Measurements from ENCODE around the gene ANO8. TPM values are rescaled to one million over a fixed set of nuclear protein-coding genes. Genes with fewer than 3 reads are reported as not detected.
A peak's percentile ranks its signal among the peaks of the same experiment; 100 is the strongest.

ANO8 gene
- total and polyA plus RNA-seq, 2 of the 13 experiments (the other 11 are each of a cell fraction or from before 2014, with no cell fraction given) = 1.8 to 3.5 TPM

DNA sequence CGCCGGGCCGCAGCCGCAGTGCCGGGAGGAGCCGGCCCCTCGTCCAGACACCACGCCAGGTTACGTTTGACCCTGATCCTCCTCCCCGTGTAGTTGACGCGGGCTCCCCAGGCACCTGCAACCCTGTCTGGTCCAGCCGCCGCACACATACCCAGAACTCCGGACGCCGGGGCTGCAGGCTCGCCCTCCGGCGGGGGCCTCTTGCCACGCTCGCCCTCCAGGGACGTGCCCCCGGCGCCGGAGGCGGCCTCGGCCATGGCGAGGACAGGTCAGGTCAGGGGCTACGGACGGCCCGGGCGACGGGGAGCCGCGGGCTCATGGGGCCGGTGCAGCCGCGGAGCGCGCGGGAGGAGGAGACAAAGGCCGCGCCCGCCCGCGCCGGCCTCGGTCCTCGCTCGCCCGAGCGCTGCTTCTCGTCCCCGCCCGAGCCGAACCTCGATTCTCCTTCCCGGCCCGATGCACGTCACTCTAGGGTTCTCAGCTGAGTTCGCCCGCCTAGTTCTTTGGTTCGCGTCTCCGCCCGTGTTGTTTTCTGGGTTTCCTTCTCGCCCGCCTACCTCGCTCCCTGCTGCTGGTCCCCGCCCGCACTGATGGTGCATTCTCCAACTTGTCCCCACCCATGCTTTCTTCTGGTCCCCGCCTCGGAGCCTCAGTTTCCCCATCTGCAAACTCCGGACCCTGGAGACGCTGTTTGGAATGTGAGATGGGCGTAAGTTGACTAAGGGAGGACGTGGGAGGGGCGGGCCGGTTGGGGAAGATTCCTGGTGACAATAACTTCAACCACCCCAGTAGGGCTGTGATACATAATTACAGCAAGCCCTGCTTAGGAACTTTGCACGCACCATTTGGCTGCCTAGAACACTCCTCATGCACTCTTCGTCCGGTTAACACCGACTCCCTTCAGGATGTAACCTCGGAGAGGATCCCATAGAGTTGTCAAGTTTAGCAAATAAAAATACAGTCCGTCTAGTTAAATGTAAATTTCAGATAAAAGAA lies at the start of gene ANO8 (continued):
- TF ChIP-seq, protein P1, sequence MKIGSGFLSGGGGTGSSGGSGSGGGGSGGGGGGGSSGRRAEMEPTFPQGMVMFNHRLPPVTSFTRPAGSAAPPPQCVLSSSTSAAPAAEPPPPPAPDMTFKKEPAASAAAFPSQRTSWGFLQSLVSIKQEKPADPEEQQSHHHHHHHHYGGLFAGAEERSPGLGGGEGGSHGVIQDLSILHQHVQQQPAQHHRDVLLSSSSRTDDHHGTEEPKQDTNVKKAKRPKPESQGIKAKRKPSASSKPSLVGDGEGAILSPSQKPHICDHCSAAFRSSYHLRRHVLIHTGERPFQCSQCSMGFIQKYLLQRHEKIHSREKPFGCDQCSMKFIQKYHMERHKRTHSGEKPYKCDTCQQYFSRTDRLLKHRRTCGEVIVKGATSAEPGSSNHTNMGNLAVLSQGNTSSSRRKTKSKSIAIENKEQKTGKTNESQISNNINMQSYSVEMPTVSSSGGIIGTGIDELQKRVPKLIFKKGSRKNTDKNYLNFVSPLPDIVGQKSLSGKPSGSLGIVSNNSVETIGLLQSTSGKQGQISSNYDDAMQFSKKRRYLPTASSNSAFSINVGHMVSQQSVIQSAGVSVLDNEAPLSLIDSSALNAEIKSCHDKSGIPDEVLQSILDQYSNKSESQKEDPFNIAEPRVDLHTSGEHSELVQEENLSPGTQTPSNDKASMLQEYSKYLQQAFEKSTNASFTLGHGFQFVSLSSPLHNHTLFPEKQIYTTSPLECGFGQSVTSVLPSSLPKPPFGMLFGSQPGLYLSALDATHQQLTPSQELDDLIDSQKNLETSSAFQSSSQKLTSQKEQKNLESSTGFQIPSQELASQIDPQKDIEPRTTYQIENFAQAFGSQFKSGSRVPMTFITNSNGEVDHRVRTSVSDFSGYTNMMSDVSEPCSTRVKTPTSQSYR (CRISPR knock-in tag; IDR thresholded peaks at IDR 0.05; ENCODE audit: borderline replicate concordance) = no peak
- TF ChIP-seq ZNF570 (CRISPR knock-in tag; IDR thresholded peaks at IDR 0.05; ENCODE audit: borderline replicate concordance) = no peak
- peak; percentile 84; the same call in 1 of the 2 replicates for TF ChIP-seq ZNF788 (CRISPR knock-in tag; IDR thresholded peaks at IDR 0.05; ENCODE audit: borderline replicate concordance)
- TF ChIP-seq ZNF274 (CRISPR knock-in tag; IDR thresholded peaks at IDR 0.05) = peak; percentile 50; the same call in 1 of the 2 replicates
- no peak for TF ChIP-seq NR3C1 (CRISPR knock-in tag; IDR thresholded peaks at IDR 0.05)
- TF ChIP-seq ZBTB42 (CRISPR knock-in tag; IDR thresholded peaks at IDR 0.05) = no peak
- peak; percentile 67; the same call in 1 of the 2 replicates for TF ChIP-seq CAMTA2 (CRISPR knock-in tag; IDR thresholded peaks at IDR 0.05; ENCODE audit: borderline replicate concordance)
- TF ChIP-seq, protein P2, sequence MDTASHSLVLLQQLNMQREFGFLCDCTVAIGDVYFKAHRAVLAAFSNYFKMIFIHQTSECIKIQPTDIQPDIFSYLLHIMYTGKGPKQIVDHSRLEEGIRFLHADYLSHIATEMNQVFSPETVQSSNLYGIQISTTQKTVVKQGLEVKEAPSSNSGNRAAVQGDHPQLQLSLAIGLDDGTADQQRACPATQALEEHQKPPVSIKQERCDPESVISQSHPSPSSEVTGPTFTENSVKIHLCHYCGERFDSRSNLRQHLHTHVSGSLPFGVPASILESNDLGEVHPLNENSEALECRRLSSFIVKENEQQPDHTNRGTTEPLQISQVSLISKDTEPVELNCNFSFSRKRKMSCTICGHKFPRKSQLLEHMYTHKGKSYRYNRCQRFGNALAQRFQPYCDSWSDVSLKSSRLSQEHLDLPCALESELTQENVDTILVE (CRISPR knock-in tag; IDR thresholded peaks at IDR 0.05) = 0 out of 2 replicates have a peak, but pooled peaks have one; percentile 35
- TF ChIP-seq, protein P3, sequence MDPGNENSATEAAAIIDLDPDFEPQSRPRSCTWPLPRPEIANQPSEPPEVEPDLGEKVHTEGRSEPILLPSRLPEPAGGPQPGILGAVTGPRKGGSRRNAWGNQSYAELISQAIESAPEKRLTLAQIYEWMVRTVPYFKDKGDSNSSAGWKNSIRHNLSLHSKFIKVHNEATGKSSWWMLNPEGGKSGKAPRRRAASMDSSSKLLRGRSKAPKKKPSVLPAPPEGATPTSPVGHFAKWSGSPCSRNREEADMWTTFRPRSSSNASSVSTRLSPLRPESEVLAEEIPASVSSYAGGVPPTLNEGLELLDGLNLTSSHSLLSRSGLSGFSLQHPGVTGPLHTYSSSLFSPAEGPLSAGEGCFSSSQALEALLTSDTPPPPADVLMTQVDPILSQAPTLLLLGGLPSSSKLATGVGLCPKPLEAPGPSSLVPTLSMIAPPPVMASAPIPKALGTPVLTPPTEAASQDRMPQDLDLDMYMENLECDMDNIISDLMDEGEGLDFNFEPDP (CRISPR knock-in tag; conservative IDR thresholded peaks at IDR 0.05) = no peak
- no peak for TF ChIP-seq MAFG (CRISPR knock-in tag; IDR thresholded peaks at IDR 0.05)
- TF ChIP-seq NRL (CRISPR knock-in tag; IDR thresholded peaks at IDR 0.05; ENCODE audit: borderline replicate concordance) = no peak
- no peak for TF ChIP-seq ZSCAN29 (CRISPR knock-in tag; conservative IDR thresholded peaks at IDR 0.05)
- no peak for TF ChIP-seq SNRNP70 (IDR thresholded peaks at IDR 0.05; ENCODE audit: low read depth, low read length)
- no peak for TF ChIP-seq ZBTB8A (CRISPR knock-in tag; IDR thresholded peaks at IDR 0.05; ENCODE audit: borderline replicate concordance, low read depth)
- TF ChIP-seq ZNF496 (CRISPR knock-in tag; IDR thresholded peaks at IDR 0.05; ENCODE audit: insufficient replicate concordance) = no peak
- no peak for TF ChIP-seq KDM3A (CRISPR knock-in tag; IDR thresholded peaks at IDR 0.05; ENCODE audit: low read depth)
- TF ChIP-seq, protein P4, sequence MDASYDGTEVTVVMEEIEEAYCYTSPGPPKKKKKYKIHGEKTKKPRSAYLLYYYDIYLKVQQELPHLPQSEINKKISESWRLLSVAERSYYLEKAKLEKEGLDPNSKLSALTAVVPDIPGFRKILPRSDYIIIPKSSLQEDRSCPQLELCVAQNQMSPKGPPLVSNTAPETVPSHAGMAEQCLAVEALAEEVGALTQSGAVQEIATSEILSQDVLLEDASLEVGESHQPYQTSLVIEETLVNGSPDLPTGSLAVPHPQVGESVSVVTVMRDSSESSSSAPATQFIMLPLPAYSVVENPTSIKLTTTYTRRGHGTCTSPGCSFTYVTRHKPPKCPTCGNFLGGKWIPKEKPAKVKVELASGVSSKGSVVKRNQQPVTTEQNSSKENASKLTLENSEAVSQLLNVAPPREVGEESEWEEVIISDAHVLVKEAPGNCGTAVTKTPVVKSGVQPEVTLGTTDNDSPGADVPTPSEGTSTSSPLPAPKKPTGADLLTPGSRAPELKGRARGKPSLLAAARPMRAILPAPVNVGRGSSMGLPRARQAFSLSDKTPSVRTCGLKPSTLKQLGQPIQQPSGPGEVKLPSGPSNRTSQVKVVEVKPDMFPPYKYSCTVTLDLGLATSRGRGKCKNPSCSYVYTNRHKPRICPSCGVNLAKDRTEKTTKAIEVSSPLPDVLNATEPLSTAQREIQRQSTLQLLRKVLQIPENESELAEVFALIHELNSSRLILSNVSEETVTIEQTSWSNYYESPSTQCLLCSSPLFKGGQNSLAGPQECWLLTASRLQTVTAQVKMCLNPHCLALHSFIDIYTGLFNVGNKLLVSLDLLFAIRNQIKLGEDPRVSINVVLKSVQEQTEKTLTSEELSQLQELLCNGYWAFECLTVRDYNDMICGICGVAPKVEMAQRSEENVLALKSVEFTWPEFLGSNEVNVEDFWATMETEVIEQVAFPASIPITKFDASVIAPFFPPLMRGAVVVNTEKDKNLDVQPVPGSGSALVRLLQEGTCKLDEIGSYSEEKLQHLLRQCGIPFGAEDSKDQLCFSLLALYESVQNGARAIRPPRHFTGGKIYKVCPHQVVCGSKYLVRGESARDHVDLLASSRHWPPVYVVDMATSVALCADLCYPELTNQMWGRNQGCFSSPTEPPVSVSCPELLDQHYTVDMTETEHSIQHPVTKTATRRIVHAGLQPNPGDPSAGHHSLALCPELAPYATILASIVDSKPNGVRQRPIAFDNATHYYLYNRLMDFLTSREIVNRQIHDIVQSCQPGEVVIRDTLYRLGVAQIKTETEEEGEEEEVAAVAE (CRISPR knock-in tag; IDR thresholded peaks at IDR 0.05; ENCODE audit: borderline replicate concordance) = peak; percentile 68; the same call in 1 of the 2 replicates
- TF ChIP-seq ZFX (CRISPR knock-in tag; IDR thresholded peaks at IDR 0.05; ENCODE audit: low read depth) = peak; percentile 93
